Brain microvascular endothelial cell (primary cell): Measurements from ENCODE around the gene SPC25.

Experiments
- DNase-seq: peaks from one replicate; pipeline ENCODE4 v3.0.0-alpha.2; 2020
- H3K27ac ChIP-seq: fragments of 250-450 bp; sonication (Bioruptor Pico); 2 replicates; pipeline ENCODE4 v1.5.1; 2020; ENCODE audit warnings: mild to moderate bottlenecking, moderate library complexity
- H3K27me3 ChIP-seq: fragments of 250-450 bp; sonication (Bioruptor Pico); replicated peaks from 2 replicates; pipeline ENCODE4 v1.5.1; 2020; ENCODE audit warnings: mild to moderate bottlenecking
- H3K36me3 ChIP-seq: fragments of 250-450 bp; sonication (Bioruptor Pico); replicated peaks from 2 replicates; pipeline ENCODE4 v1.5.1; 2020; ENCODE audit warnings: mild to moderate bottlenecking
- H3K4me3 ChIP-seq: 2 replicates; pipeline ENCODE4 v1.5.1; 2011; ENCODE audit warnings: low read depth, mild to moderate bottlenecking, control low read depth, low read length, moderate library complexity
- in situ Hi-C: cut with HindIII; loops from 2 replicates; pipeline ENCODE4 v1.10.0; 2017; ENCODE audit warnings: low sequenced_read_pairs, low pct_ligation_motif_present
- TF ChIP-seq, protein P1 (sequence below): IDR thresholded peaks from 2 replicates; pipeline ENCODE4 v1.5.1; 2011; ENCODE audit warnings: low read depth, mild to moderate bottlenecking, moderate library complexity, low read length, control low read depth, inconsistent platforms; ENCODE audit errors: missing control alignments

The SPC25 gene

DNA sequence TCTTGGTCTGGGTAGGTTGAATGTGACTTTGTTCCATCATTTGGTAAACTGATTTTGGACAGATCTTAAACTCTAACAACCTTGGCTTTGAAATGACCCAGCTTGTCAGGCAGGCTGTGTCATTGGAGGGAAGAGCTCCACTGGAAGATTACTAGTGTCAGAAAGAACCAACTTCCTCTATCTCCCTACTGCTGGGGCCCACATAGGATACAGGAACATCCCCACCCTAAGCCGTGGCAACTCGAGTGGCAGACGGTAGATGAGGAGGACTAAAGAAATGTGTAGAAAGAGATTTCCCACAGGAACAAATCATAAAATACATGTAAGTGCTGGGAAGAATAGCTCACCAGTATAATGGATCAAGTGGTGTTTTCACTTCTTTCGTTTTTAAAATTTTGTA, 6.6 kb upstream of the SPC25 start:
- H3K27me3 ChIP-seq, result peaks cover 4% of the 10 kb centered on the region
- TF ChIP-seq, protein P1, sequence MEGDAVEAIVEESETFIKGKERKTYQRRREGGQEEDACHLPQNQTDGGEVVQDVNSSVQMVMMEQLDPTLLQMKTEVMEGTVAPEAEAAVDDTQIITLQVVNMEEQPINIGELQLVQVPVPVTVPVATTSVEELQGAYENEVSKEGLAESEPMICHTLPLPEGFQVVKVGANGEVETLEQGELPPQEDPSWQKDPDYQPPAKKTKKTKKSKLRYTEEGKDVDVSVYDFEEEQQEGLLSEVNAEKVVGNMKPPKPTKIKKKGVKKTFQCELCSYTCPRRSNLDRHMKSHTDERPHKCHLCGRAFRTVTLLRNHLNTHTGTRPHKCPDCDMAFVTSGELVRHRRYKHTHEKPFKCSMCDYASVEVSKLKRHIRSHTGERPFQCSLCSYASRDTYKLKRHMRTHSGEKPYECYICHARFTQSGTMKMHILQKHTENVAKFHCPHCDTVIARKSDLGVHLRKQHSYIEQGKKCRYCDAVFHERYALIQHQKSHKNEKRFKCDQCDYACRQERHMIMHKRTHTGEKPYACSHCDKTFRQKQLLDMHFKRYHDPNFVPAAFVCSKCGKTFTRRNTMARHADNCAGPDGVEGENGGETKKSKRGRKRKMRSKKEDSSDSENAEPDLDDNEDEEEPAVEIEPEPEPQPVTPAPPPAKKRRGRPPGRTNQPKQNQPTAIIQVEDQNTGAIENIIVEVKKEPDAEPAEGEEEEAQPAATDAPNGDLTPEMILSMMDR, result no peak
- in situ Hi-C loops, result no loop called here
- no peaks in the 10 kb centered on the region for H3K36me3 ChIP-seq
- DNase-seq, result no peak
- no peak overlapping the region for H3K4me3 ChIP-seq
- no peak overlapping the region for H3K27ac ChIP-seq

DNA sequence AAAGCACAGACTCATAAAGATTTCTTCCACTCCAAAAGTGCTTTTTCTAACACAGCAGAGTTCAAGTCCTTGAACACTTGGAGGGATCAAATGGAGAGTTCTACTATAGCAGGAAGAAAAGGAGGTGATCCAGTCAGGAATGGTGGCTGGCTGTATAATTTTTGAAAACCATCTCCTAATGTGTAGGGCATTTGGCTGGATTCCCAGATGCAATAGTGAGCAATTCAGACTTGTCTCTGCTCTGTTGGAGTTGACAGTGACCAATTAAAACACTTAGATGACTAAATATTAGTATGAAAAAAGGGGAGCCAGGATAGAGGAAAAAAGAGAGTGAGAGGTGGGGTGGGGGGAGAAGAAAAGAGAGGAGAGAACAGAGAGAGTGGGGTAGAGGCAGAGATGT, 5.5 kb upstream of the SPC25 start:
- TF ChIP-seq, protein P1, result no peak
- Histone ChIP-seq H3K27ac (no peak overlapping the region), H3K36me3 (no peaks in the 10 kb centered on the region), H3K4me3 (no peak overlapping the region), H3K27me3 (peaks cover 2% of the 10 kb centered on the region)
- no peak for DNase-seq
- in situ Hi-C loops, result no loop called here

DNA sequence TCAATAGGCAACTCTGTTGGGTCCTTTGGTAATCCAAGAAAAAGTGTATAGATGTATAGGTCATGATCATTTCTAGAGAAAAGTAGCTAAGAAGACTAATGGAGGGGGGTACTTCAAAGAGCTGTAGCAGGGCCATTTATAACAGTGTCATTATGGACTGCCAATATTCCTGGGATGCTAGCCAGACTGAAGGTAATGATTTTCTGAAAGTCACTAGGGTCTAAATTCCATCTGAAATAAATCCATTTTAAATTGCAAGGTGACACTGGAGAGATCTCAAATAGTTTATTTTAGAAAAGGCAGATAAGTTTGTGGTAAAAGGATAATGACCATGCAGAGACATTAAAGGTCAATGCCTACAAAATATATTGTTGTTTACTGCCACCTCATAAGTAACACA, 4.5 kb upstream of the SPC25 start:
- TF ChIP-seq, protein P1, result no peak
- no peak for DNase-seq
- in situ Hi-C loops, result no loop called here
- no peaks in the 10 kb centered on the region for H3K27me3 ChIP-seq
- H3K36me3 ChIP-seq, result no peaks in the 10 kb centered on the region
- H3K27ac ChIP-seq, result no peak overlapping the region
- no peak overlapping the region for H3K4me3 ChIP-seq

DNA sequence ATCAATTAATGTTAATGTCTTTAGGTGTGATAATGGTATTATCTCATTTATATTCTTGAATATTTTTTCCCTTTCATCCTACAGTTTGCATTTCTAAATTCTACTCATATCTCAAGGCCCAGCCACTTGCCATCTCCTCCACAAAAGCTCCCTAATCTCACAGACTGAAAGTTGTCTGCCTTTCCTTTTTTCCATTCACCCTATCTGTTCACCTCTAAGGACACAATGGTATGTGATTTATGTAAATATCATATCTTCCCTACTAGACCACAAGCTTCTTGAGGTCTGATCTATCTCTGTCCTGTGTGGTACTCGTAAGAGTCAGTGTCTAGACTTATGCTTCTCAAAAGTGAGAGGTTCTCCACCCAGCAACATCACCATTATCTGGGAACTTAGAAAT, 3.9 kb upstream of the SPC25 start:
- no peaks in the 10 kb centered on the region for H3K27me3 ChIP-seq
- in situ Hi-C loops, result no loop called here
- no peaks in the 10 kb centered on the region for H3K36me3 ChIP-seq
- no peak overlapping the region for H3K4me3 ChIP-seq
- H3K27ac ChIP-seq, result no peak overlapping the region
- no peak for DNase-seq
- TF ChIP-seq, protein P1, result no peak

DNA sequence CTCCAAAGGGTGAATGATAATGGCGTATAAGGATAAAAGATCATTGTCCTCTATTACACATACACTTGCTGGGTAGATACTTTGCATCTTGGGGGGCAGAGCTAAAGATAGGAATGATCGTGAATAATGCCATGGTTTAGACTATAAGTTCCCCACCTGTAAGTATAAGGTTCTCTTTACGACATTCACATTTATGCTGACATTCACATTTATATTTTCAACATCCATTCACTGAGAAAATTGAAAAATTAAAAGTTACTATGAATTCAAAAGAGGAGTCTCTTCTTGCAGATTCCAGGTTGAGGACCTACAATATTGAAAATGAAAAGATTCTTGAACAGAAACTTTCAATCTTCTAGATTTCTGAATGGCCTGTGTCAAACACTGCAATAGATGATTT, 2.1 kb upstream of the SPC25 start:
- TF ChIP-seq, protein P1, result no peak
- Histone ChIP-seq H3K27ac (no peak overlapping the region), H3K27me3 (no peaks in the 10 kb centered on the region), H3K36me3 (no peaks in the 10 kb centered on the region), H3K4me3 (no peak overlapping the region)
- DNase-seq, result no peak
- in situ Hi-C loops, result no loop called here

DNA sequence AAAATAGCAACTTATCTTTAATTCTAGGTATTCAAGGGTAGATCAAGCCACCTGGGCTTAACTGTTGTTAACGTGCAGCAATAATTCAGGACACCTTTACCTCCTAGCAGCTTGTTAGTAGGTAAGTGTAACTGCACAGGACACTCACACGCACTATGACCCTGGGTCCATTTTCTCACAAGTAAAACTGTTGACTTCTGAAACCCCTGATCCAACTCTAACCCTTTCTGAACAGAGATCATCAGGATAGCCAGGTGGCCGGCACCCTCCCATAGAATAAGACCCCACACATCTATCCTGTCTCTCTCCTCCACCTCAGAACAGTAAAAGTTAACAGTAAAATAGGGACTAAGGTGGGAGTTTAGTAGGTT, 610 bp downstream of the SPC25 start:
- TF ChIP-seq, protein P1, result no peak
- H3K36me3 ChIP-seq, result no peaks in the 10 kb centered on the region
- H3K27me3 ChIP-seq, result no peaks in the 10 kb centered on the region
- DNase-seq, result no peak
- in situ Hi-C loops, result no loop called here
- H3K27ac ChIP-seq, result no peak overlapping the region
- H3K4me3 ChIP-seq, result peak overlapping the region; percentile 86
